ENCODE results near the gene PAK4. TPM values are rescaled to one million over a fixed set of nuclear protein-coding genes. Genes with fewer than 3 reads are reported as not detected.

PAK4 gene
- total and polyA plus RNA-seq, 2 of the 13 experiments (the other 11 are each of a cell fraction or from before 2014, with no cell fraction given), result 9.5 to 17.8 TPM

GRCh38 chr19:39124136-39124764, 1.3 kb upstream of the PAK4 start (continued):
- TF ChIP-seq GATAD1 (CRISPR knock-in tag; IDR thresholded peaks at IDR 0.05), result no peak
- TF ChIP-seq TEAD3 (CRISPR knock-in tag; optimal IDR thresholded peaks at IDR 0.05; ENCODE audit: borderline replicate concordance), result peak; percentile 55
- TF ChIP-seq ETV6 (CRISPR knock-in tag; conservative IDR thresholded peaks at IDR 0.05), result no peak
- no peak for TF ChIP-seq ZNF784 (CRISPR knock-in tag; IDR thresholded peaks at IDR 0.05; ENCODE audit: borderline replicate concordance)
- TF ChIP-seq ZNF280D (CRISPR knock-in tag; IDR thresholded peaks at IDR 0.05), result no peak
- TF ChIP-seq SIX4 (CRISPR knock-in tag; IDR thresholded peaks at IDR 0.05), result no peak
- TF ChIP-seq HDAC2 (CRISPR knock-in tag; IDR thresholded peaks at IDR 0.05), result peak; percentile 31; the same call in 1 of the 2 replicates
- no peak for TF ChIP-seq NFE2 (CRISPR knock-in tag; IDR thresholded peaks at IDR 0.05)
- no peak for TF ChIP-seq TBP (CRISPR knock-in tag; IDR thresholded peaks at IDR 0.05)
- 0 out of 2 replicates have a peak, but pooled peaks have one; percentile 25 for TF ChIP-seq HIC2 (CRISPR knock-in tag; IDR thresholded peaks at IDR 0.05; ENCODE audit: low read depth)
- TF ChIP-seq FOXA3 (CRISPR knock-in tag; IDR thresholded peaks at IDR 0.05), result 0 out of 2 replicates have a peak, but pooled peaks have one; percentile 19
- TF ChIP-seq ZNF343 (CRISPR knock-in tag; IDR thresholded peaks at IDR 0.05), result no peak
- no peak for TF ChIP-seq ARNTL (CRISPR knock-in tag; IDR thresholded peaks at IDR 0.05)
- TF ChIP-seq YY1 (IDR thresholded peaks at IDR 0.05; ENCODE audit: insufficient read depth, insufficient replicate concordance, low read depth, low read length), result no peak
- no peak for TF ChIP-seq ZNF136 (CRISPR knock-in tag; IDR thresholded peaks at IDR 0.05; ENCODE audit: low read depth)
- TF ChIP-seq ZNF547 (CRISPR knock-in tag; IDR thresholded peaks at IDR 0.05), result no peak
- TF ChIP-seq TAF15 (IDR thresholded peaks at IDR 0.05; ENCODE audit: low read depth, low read length, poor library complexity, severe bottlenecking), result no peak
- no peak for TF ChIP-seq ZNF558 (CRISPR knock-in tag; IDR thresholded peaks at IDR 0.05; ENCODE audit: borderline replicate concordance)
- TF ChIP-seq ZNF639 (CRISPR knock-in tag; conservative IDR thresholded peaks at IDR 0.05), result no peak
- no peak for TF ChIP-seq RFX3 (CRISPR knock-in tag; IDR thresholded peaks at IDR 0.05)
- no peak for TF ChIP-seq ZNF333 (CRISPR knock-in tag; IDR thresholded peaks at IDR 0.05; ENCODE audit: borderline replicate concordance)
- no peak for TF ChIP-seq KDM3A (CRISPR knock-in tag; IDR thresholded peaks at IDR 0.05; ENCODE audit: low read depth)
- no peak for TF ChIP-seq REXO4 (CRISPR knock-in tag; IDR thresholded peaks at IDR 0.05; ENCODE audit: borderline replicate concordance)
- no peak for TF ChIP-seq NPAS2 (CRISPR knock-in tag; IDR thresholded peaks at IDR 0.05; ENCODE audit: borderline replicate concordance)

Data from HepG2 (cell line).